Ascending aorta (tissue), 2 donors: ENCODE results near the gene C1GALT1C1. TPM values are rescaled to one million over a fixed set of nuclear protein-coding genes. Genes with fewer than 3 reads are reported as not detected.

Experiments
- DNase-seq, 2 donors: peaks; one replicate each; pipeline ENCODE4 v3.0.0-alpha.2; 2019; ENCODE audit warnings: low spot score in 2 of 2
- H3K27ac ChIP-seq, 2 donors: fragments of 200-600 bp; sonication (generic); one replicate each; pipeline ENCODE4 v1.5.1; 2016 to 2017; ENCODE audit warnings: mild to moderate bottlenecking in 1 of 2
- H3K27me3 ChIP-seq: fragments of 200-600 bp; sonication (generic); one replicate; pipeline ENCODE4 v1.5.1; 2017
- H3K36me3 ChIP-seq, 2 donors: fragments of 200-600 bp; sonication (generic); one replicate each; pipeline ENCODE4 v1.5.1; 2016
- H3K4me1 ChIP-seq, 2 donors: fragments of 200-600 bp; sonication (generic); one replicate each; pipeline ENCODE4 v1.5.1; 2016 to 2017; ENCODE audit warnings: mild to moderate bottlenecking in 1 of 2
- H3K4me3 ChIP-seq, 2 donors: fragments of 200-600 bp; sonication (generic); one replicate each; pipeline ENCODE4 v1.5.1; 2016 to 2017; ENCODE audit warnings: mild to moderate bottlenecking in 1 of 2
- H3K9me3 ChIP-seq, 2 donors: fragments of 200-600 bp; sonication (generic); one replicate each; pipeline ENCODE4 v1.5.1; 2016
- CTCF ChIP-seq, 3 experiments: fragments of 200-600 bp in 2 of 3; fragments of 450-650 bp in 1 of 3; sonication (generic) in 2 of 3; IDR thresholded peaks; one replicate each; pipeline ENCODE4 v1.5.1; 2016 to 2019; ENCODE audit warnings: antibody characterized with exemption in 3 of 3, mild to moderate bottlenecking in 1 of 3, moderate library complexity in 1 of 3
- intact Hi-C: fragments of 100-400 bp; cut with DNase I; formaldehyde crosslinking; loops from one replicate; pipeline ENCODE4 v1.15.1; 2023
- total RNA-seq: library from RNA; depleted of rRNA; stranded (reverse); fragments of >200 nt; gene quantifications from one replicate; pipeline ENCODE4 v1.1.0, GENCODE V29; 2016

Gene C1GALT1C1
- total RNA-seq, 1 donor from 2014 or later = 43.4 TPM

DNA sequence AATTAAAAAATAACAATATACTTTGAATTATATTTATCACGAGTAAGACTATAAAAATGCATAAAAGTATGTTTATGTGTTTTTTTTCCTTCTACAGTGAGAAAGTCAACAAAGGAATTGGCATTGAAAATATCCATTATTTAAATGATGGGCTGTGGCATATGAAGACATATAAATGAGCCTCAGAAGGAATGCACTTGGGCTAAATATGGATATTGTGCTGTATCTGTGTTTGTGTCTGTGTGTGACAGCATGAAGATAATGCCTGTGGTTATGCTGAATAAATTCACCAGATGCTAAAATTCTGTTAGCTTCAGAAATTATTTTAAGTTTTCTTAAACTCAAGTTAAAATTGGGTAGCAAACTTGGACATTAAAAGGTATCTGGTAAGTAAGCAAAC lies 17.8 kb downstream of the C1GALT1C1 start:
- TF ChIP-seq CTCF (IDR thresholded peaks at IDR 0.05) = no peak
- Histone ChIP-seq H3K4me1 (no peaks in the 10 kb centered on the region), H3K4me3 (no peak overlapping the region), H3K9me3 (no peaks in the 10 kb centered on the region), H3K27ac (no peak overlapping the region), H3K36me3 (peaks cover 0 to 17% of the 10 kb centered on the region in 2 donors), H3K27me3 (no peaks in the 10 kb centered on the region)
- no peak for DNase-seq
- intact Hi-C loops = no loop called here

GRCh38 chrX:120604361-120604782 lies 25.5 kb downstream of the C1GALT1C1 start:
- TF ChIP-seq CTCF (IDR thresholded peaks at IDR 0.05) = no peak
- peak overlapping the region; percentile 62 to 63 for H3K4me3 ChIP-seq
- H3K27me3 ChIP-seq = no peaks in the 10 kb centered on the region
- peaks cover 0 to 12% of the 10 kb centered on the region in 2 donors for H3K36me3 ChIP-seq
- intact Hi-C loops = loop anchor here (1.0 kb wide), 2 partner anchors 25 to 43 kb away; no protein-coding TSS in a partner anchor
- H3K27ac ChIP-seq = peak overlapping the region; percentile 75 to 89
- no peaks in the 10 kb centered on the region for H3K9me3 ChIP-seq
- H3K4me1 ChIP-seq = no peaks in the 10 kb centered on the region
- no peak for DNase-seq

- peak; percentile 47 to 92 for DNase-seq
- TF ChIP-seq CTCF (IDR thresholded peaks at IDR 0.05) = no peak
- Histone ChIP-seq H3K4me3 (peak within 1 kb of the TSS; percentile 62 to 63), H3K27me3 (no peaks in the 10 kb centered on the region), H3K4me1 (no peaks in the 10 kb centered on the region), H3K36me3 (peaks cover 0 to 8% of the 10 kb centered on the region in 2 donors), H3K9me3 (no peaks in the 10 kb centered on the region), H3K27ac (peak within 1 kb of the TSS; percentile 75 to 89)
- intact Hi-C loops = loop anchor here (1.0 kb wide), 2 partner anchors 25 to 43 kb away; no protein-coding TSS in a partner anchor
Observed at GRCh38 chrX:120603707-120604360, 26.0 kb downstream of the C1GALT1C1 start, which contains the start of gene MCTS1. Gene MCTS1 (plus strand): TSS chrX:120604101. CDS start chrX:120604237, 136 bp downstream.

DNA sequence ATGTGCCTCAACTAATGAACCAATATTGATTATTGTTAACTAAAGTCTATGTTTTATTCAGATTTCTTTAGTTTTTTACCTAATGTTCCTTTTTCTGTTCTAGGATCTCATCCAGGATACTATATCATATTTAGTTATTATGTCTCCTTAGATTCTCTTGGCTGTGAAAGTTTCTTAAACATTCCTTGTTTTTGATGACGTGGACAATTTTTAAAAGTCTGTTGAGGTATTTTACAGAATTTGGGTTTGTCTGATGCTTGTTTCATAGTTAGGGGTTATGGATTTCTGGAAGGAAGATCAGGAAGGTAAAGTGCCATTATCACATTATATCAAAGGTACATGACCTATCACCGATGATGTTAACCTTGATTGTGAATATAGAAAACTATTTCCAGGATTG lies 44.2 kb downstream of the C1GALT1C1 start:
- Histone ChIP-seq H3K27ac (no peak overlapping the region), H3K9me3 (no peaks in the 10 kb centered on the region), H3K4me1 (no peaks in the 10 kb centered on the region), H3K27me3 (no peaks in the 10 kb centered on the region), H3K4me3 (no peak overlapping the region), H3K36me3 (no peaks in the 10 kb centered on the region)
- DNase-seq = no peak
- intact Hi-C loops = no loop called here
- TF ChIP-seq CTCF (IDR thresholded peaks at IDR 0.05) = no peak

Other genes with a start within 250 kb of the C1GALT1C1 start
- gene LAMP2, start 160.8 kb downstream of the C1GALT1C1 start, total RNA-seq = 60.1 TPM
- gene CUL4B, start 69.1 kb downstream of the C1GALT1C1 start, total RNA-seq = 22.7 TPM
- gene MCTS1, start 26.0 kb downstream of the C1GALT1C1 start, total RNA-seq = not detected
- not detected for gene CT47B1, start 245.8 kb upstream of the C1GALT1C1 start, total RNA-seq